ENCODE measurements around the gene CFAP99.
"Not testable (repeated sequence)": the region's sequence is repeated elsewhere in the genome, so short reads cannot be mapped to it uniquely, and the experiment has no call there.

CFAP99 gene

GRCh38 chr4:2465032-2465431, 46.3 kb downstream of the CFAP99 start:
- TF ChIP-seq CTCF (IDR thresholded peaks at IDR 0.05; ENCODE audit: insufficient read depth, low read depth, low read length, missing control alignments) = no peak
- no peak overlapping the region for H3K4me3 ChIP-seq (ENCODE audit: low read depth, low read length)
- no peak for DNase-seq (ENCODE audit: low read depth)

- not testable (repeated sequence) for H3K4me3 ChIP-seq (ENCODE audit: low read depth, low read length); DNase-seq (ENCODE audit: low read depth)
These were observed 46.8 kb downstream of the CFAP99 start for GRCh38 chr4:2465544-2465943.

- H3K4me3 ChIP-seq (ENCODE audit: low read depth, low read length) = peak within 1 kb of the TSS; percentile 84
- no peak for TF ChIP-seq CTCF (IDR thresholded peaks at IDR 0.05; ENCODE audit: insufficient read depth, low read depth, low read length, missing control alignments)
- DNase-seq (ENCODE audit: low read depth) = peak; percentile 98
These were observed 49.9 kb downstream of the CFAP99 start, which contains the start of gene RNF4 for GRCh38 chr4:2468456-2469191. Gene RNF4 (plus strand): TSS chr4:2469106. CDS start chr4:2490494, 21,388 bp downstream.

- DNase-seq (ENCODE audit: low read depth) = peak; percentile 88
- peak overlapping the region; percentile 80 for H3K4me3 ChIP-seq (ENCODE audit: low read depth, low read length)
- no peak for TF ChIP-seq CTCF (IDR thresholded peaks at IDR 0.05; ENCODE audit: insufficient read depth, low read depth, low read length, missing control alignments)
These were observed 50.6 kb downstream of the CFAP99 start for GRCh38 chr4:2469192-2469984.

- peak overlapping the region; percentile 80 for H3K4me3 ChIP-seq (ENCODE audit: low read depth, low read length)
- no peak for TF ChIP-seq CTCF (IDR thresholded peaks at IDR 0.05; ENCODE audit: insufficient read depth, low read depth, low read length, missing control alignments)
- DNase-seq (ENCODE audit: low read depth) = no peak
These were observed 52.0 kb downstream of the CFAP99 start for GRCh38 chr4:2470791-2471190.

- DNase-seq (ENCODE audit: low read depth) = no peak
- TF ChIP-seq CTCF (IDR thresholded peaks at IDR 0.05; ENCODE audit: insufficient read depth, low read depth, low read length, missing control alignments) = no peak
- no peak overlapping the region for H3K4me3 ChIP-seq (ENCODE audit: low read depth, low read length)
These were observed 53.4 kb downstream of the CFAP99 start for GRCh38 chr4:2472187-2472586.

GRCh38 chr4:2478229-2478628, 59.5 kb downstream of the CFAP99 start:
- no peak for TF ChIP-seq CTCF (IDR thresholded peaks at IDR 0.05; ENCODE audit: insufficient read depth, low read depth, low read length, missing control alignments)
- no peak for DNase-seq (ENCODE audit: low read depth)
- H3K4me3 ChIP-seq (ENCODE audit: low read depth, low read length) = no peak overlapping the region
